ENCODE results near the gene DBN1. TPM values are rescaled to one million over a fixed set of nuclear protein-coding genes. Genes with fewer than 3 reads are reported as not detected.

Gene DBN1
- total and polyA plus RNA-seq, 2 experiments from 2014 or later = 106 to 290 TPM

DNA sequence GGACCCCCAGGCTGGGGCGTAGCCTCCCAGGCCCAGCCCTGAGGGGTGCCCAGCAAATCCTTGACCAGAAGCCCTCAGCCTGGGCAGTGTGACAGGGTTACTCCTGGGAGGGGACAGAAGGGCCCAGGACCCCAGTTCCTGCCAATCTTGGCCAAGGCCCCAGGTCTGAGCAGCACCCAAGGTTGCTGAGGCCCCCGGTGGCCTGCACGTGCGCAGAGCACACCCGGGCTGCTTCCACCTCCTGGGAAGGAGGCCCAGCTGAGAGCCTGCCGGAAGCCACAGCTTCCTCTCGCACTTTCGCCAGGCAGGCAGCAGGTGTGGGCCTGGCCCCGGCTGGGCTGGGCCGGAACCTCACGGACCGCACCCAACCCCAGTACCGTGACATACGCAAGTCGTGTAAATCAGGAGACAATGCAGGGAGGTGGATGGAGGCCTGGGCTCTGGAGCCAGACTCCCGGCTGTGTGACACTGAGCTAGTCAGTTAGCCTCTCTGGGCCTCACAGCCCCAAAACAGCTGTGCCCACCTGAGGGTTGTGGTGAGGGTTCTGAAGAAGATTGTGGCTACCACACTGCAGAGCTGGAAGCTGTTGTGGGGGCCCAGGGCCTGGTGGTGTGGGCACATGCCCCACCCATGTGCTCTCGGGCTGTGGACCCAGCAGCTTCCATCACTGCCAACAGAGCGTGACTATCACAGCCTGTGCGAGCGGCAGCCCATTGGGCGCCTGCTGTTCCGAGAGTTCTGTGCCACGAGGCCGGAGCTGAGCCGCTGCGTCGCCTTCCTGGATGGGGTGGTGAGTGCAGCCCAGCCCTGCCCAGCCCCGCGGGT lies 41.9 kb downstream of the DBN1 start (continued):
- TF ChIP-seq REST (IDR thresholded peaks at IDR 0.05; ENCODE audit: unreplicated experiment) (no peak), EZH2phosphoT487 (IDR thresholded peaks at IDR 0.05; ENCODE audit: unreplicated experiment) (no peak), ZNF331 (CRISPR knock-in tag; IDR thresholded peaks at IDR 0.05; ENCODE audit: low read depth) (no peak), STAT1 (IDR thresholded peaks at IDR 0.05; ENCODE audit: unreplicated experiment) (no peak), ETS1 (IDR thresholded peaks at IDR 0.05) (no peak), NANOG (IDR thresholded peaks at IDR 0.05; ENCODE audit: borderline replicate concordance) (no peak)
- TF ChIP-seq, protein P1, sequence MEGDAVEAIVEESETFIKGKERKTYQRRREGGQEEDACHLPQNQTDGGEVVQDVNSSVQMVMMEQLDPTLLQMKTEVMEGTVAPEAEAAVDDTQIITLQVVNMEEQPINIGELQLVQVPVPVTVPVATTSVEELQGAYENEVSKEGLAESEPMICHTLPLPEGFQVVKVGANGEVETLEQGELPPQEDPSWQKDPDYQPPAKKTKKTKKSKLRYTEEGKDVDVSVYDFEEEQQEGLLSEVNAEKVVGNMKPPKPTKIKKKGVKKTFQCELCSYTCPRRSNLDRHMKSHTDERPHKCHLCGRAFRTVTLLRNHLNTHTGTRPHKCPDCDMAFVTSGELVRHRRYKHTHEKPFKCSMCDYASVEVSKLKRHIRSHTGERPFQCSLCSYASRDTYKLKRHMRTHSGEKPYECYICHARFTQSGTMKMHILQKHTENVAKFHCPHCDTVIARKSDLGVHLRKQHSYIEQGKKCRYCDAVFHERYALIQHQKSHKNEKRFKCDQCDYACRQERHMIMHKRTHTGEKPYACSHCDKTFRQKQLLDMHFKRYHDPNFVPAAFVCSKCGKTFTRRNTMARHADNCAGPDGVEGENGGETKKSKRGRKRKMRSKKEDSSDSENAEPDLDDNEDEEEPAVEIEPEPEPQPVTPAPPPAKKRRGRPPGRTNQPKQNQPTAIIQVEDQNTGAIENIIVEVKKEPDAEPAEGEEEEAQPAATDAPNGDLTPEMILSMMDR (conservative IDR thresholded peaks at IDR 0.05; ENCODE audit: low read depth in 2 of 2) = no peak

DNA sequence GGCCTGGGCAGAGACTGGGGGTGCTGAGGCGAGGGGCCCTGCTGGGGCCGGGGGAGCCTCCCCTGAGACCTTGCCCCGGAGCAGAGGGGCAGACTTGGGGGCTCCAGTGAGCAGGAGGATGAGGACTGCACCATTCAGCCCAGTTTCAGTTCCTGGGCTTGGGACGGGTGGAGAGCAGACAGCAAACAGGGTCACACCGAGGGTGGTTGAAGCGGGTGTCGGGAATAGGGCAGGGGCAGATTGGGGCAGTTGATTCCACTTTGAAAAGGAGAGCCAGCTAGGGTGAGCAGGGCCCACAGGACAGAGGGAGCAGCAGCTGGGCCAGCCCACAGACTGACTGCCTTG lies 42.5 kb downstream of the DBN1 start:
- Mint-ChIP-seq H3K36me3 (ENCODE audit: low read depth) (peaks cover 27% of the 10 kb centered on the region), H3K9me3 (no peaks in the 10 kb centered on the region), H3K27ac (no peak overlapping the region), H3K27me3 (ENCODE audit: insufficient read depth, low read depth, poor library complexity) (peaks cover 13% of the 10 kb centered on the region), H3K4me3 (no peak overlapping the region), H3K4me1 (peaks cover 18% of the 10 kb centered on the region)
- ATAC-seq (no peak), DNase-seq (ENCODE audit: low spot score) (no peak)
- peaks cover 21% of the 10 kb centered on the region for H3K79me2 ChIP-seq (replicated peaks; ENCODE audit: insufficient read depth)
- peaks cover 13% of the 10 kb centered on the region for H4K20me1 ChIP-seq (replicated peaks; ENCODE audit: insufficient read depth)
- H2AFZ ChIP-seq = no peak overlapping the region
- H3F3A ChIP-seq (replicated peaks; ENCODE audit: low read depth) = 0 out of 2 replicates have a peak, but pooled peaks cover 9% of the 10 kb centered on the region
- no peak overlapping the region for H3K27ac ChIP-seq (ENCODE audit: low read depth)
- H3K4me1 ChIP-seq (ENCODE audit: insufficient read depth) = peaks cover 15% of the 10 kb centered on the region; the same call in 1 of the 2 replicates
- H3K9me2 ChIP-seq (ENCODE audit: insufficient read depth) = no peaks in the 10 kb centered on the region
- no peaks in the 10 kb centered on the region for H3K27me3 ChIP-seq (ENCODE audit: insufficient read depth)
- H3K4me2 ChIP-seq = no peak overlapping the region
- H3K36me3 ChIP-seq (ENCODE audit: insufficient read depth) = peaks cover 3% of the 10 kb centered on the region; the same call in 1 of the 2 replicates
- H3K4me3 ChIP-seq = no peak overlapping the region
- TF ChIP-seq POLR2AphosphoS5 (IDR thresholded peaks at IDR 0.05; ENCODE audit: low read depth) (no peak), ETS1 (IDR thresholded peaks at IDR 0.05) (no peak), REST (IDR thresholded peaks at IDR 0.05; ENCODE audit: unreplicated experiment) (no peak), EZH2 (IDR thresholded peaks at IDR 0.05; ENCODE audit: low read depth, unreplicated experiment) (no peak)
